GM06990 (cell line): ENCODE results near the gene MPHOSPH9.

Source experiments
- DNase-seq: peaks from one replicate; pipeline ENCODE4 v3.0.0-alpha.2; 2011; ENCODE audit not compliant: insufficient read length; ENCODE audit errors: extremely low read depth
- H3K27me3 ChIP-seq: replicated peaks from 2 replicates; pipeline ENCODE4 v1.6.0; 2011; ENCODE audit warnings: low read length; ENCODE audit not compliant: control insufficient read depth, insufficient read depth
- H3K36me3 ChIP-seq: 2 replicates; pipeline ENCODE4 v1.5.1; 2011; ENCODE audit warnings: low read length; ENCODE audit not compliant: control insufficient read depth, insufficient read depth
- H3K4me3 ChIP-seq: replicated peaks from 2 replicates; pipeline ENCODE4 v1.5.1; 2011; ENCODE audit warnings: low read depth, mild to moderate bottlenecking, control low read depth, low read length
- CTCF ChIP-seq: IDR thresholded peaks from 2 replicates; pipeline ENCODE4 v1.5.1; 2011; ENCODE audit warnings: low read length, control low read depth, mild to moderate bottlenecking, inconsistent platforms; ENCODE audit not compliant: insufficient read depth, poor library complexity, severe bottlenecking

The MPHOSPH9 gene

DNA sequence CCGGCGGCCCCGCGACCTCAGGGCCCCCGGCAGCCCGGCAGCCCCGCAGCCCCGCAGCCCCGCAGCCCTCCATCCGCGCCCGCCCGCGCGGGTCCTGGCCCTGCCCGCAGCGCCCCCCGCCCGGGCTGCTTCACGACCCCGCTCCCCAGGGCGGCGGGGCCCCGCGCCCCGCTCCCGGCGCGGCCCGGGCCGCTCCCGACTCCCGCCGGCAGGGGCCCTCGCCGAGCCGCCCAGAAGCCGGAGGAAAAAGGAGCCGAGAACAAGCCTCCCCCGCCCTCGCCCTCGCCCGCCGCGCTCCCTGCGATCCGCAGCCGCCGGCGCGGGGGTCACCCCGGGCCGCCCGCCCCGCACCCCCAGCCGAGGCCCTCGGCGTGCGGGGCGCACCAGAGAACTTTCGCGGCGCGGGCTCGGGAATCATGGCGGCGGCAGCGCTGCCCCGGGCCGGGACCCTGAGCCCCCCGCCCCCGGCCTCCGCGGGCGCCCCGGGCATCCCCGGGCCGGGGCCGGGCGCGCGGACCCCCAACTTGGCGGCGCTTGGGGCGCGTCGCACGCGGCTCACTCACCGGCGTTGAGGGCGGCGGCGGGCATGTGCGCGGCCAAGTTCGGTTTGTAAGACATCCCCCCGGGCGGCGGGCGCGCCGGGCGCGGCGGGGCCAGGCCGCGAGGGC lies 38.2 kb upstream of the MPHOSPH9 start:
- peak; percentile 73 for DNase-seq
- H3K36me3 ChIP-seq = no peaks in the 10 kb centered on the region
- peak overlapping the region; percentile 77 for H3K4me3 ChIP-seq
- TF ChIP-seq CTCF = peak; percentile 23
- no peaks in the 10 kb centered on the region for H3K27me3 ChIP-seq

GRCh38 chr12:123270214-123271000 lies 37.5 kb upstream of the MPHOSPH9 start:
- TF ChIP-seq CTCF = no peak
- DNase-seq = peak; percentile 46
- Histone ChIP-seq H3K36me3 (no peaks in the 10 kb centered on the region), H3K27me3 (no peaks in the 10 kb centered on the region), H3K4me3 (peak overlapping the region; percentile 77)

GRCh38 chr12:123269896-123270213 lies 36.9 kb upstream of the MPHOSPH9 start:
- H3K27me3 ChIP-seq = no peaks in the 10 kb centered on the region
- no peaks in the 10 kb centered on the region; the same call in 1 of the 2 replicates for H3K36me3 ChIP-seq
- no peak for TF ChIP-seq CTCF
- H3K4me3 ChIP-seq = peak overlapping the region; percentile 77
- DNase-seq = no peak

DNA sequence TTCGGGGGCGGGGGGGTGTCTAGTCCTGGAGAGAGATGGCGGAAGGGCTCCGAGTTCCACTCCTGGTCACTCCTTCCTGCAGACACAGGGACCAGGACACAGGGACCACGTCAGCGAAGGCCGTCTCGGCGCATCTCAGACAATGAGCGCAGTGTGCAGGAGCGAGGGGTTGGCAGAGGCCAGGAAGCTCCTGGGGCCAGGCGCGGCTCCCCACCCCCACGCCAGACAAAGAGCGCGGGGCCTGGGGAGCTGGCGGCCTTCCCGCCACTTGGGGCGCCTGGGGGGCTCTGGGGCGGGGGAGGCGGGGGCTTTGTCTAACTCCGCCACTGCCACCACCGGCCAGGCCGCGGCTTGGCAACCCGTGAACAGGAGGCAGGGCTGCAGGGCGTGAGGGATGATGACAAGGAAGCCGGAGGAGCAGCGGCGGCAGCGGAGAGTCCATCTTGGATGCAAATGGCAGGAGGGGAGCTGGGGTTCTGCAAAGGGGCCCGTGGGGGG lies 36.5 kb upstream of the MPHOSPH9 start:
- peak overlapping the region; percentile 77 for H3K4me3 ChIP-seq
- H3K36me3 ChIP-seq = no peaks in the 10 kb centered on the region; the same call in 1 of the 2 replicates
- TF ChIP-seq CTCF = peak; percentile 21
- no peaks in the 10 kb centered on the region for H3K27me3 ChIP-seq
- DNase-seq = peak; percentile 65

GRCh38 chr12:123268850-123269249 lies 35.9 kb upstream of the MPHOSPH9 start:
- H3K4me3 ChIP-seq = no peak overlapping the region

More at GRCh38 chr12:123268850-123269249, 35.9 kb upstream of the MPHOSPH9 start:
- no peak for DNase-seq
- no peak for TF ChIP-seq CTCF
- no peaks in the 10 kb centered on the region for H3K27me3 ChIP-seq
- no peaks in the 10 kb centered on the region; the same call in 1 of the 2 replicates for H3K36me3 ChIP-seq
